H1 (cell line): Measurements from ENCODE around the gene KDM4E. TPM values are rescaled to one million over a fixed set of nuclear protein-coding genes. Genes with fewer than 3 reads are reported as not detected.

Experiments
- CTCF ChIA-PET: fragments of 300-600 bp; sonication (Branson Sonifier 250); formaldehyde crosslinking; loops from one replicate; lab custom pipeline; 2021; ENCODE audit not compliant: partially characterized antibody; lab: Charles Lee
- POLR2A ChIA-PET: fragments of 300-600 bp; sonication (Branson Sonifier 250); formaldehyde crosslinking; loops from one replicate; lab custom pipeline; 2021; ENCODE audit warnings: inconsistent platforms; ENCODE audit not compliant: partially characterized antibody; lab: Charles Lee
- DNase-seq, 2 experiments: peaks; one replicate each; pipeline versions ENCODE4 v3.0.0 to v3.0.0-alpha.2; 2010 to 2022; ENCODE audit warnings: low spot score in 2 of 2, low read depth in 1 of 2, mixed read lengths in 1 of 2
- FAIRE-seq: peaks from 2 replicates; lab custom pipeline; 2011; peaks lifted over from hg19 to GRCh38; lab: Jason Lieb, UNC
- H2AFZ ChIP-seq: 2 replicates; pipeline ENCODE4 v1.8.1; 2012; ENCODE audit warnings: low read length, inconsistent platforms
- H2AK5ac ChIP-seq: 2 replicates; pipeline ENCODE4 v1.6.1; 2013; ENCODE audit warnings: low read depth, low read length
- H2BK120ac ChIP-seq: replicated peaks from 2 replicates; pipeline ENCODE3; 2013; ENCODE audit warnings: low read depth, low read length, inconsistent platforms
- H2BK12ac ChIP-seq: 2 replicates; pipeline ENCODE4 v1.6.1; 2013; ENCODE audit warnings: low read depth, low read length
- H2BK15ac ChIP-seq: 2 replicates; pipeline ENCODE4 v1.6.1; 2013; ENCODE audit warnings: low read length
- H2BK20ac ChIP-seq: 2 replicates; pipeline ENCODE4 v1.6.1; 2013; ENCODE audit warnings: low read length
- H2BK5ac ChIP-seq: 2 replicates; pipeline ENCODE4 v1.6.1; 2013; ENCODE audit warnings: low read depth, low read length
- H3K14ac ChIP-seq: 2 replicates; pipeline ENCODE4 v1.6.1; 2013; ENCODE audit warnings: inconsistent platforms; ENCODE audit not compliant: insufficient read length
- H3K18ac ChIP-seq: 2 replicates; pipeline ENCODE4 v1.6.1; 2013; ENCODE audit warnings: low read length; ENCODE audit errors: extremely low read depth
- H3K23ac ChIP-seq: 2 replicates; pipeline ENCODE4 v1.6.1; 2013; ENCODE audit warnings: inconsistent platforms; ENCODE audit not compliant: insufficient read length
- H3K23me2 ChIP-seq: 2 replicates; pipeline ENCODE4 v1.6.1; 2013; ENCODE audit warnings: low read depth, low read length
- H3K27ac ChIP-seq: 2 replicates; pipeline ENCODE4 v1.6.1; 2011; ENCODE audit warnings: low read depth, low read length, inconsistent platforms
- H3K27me3 ChIP-seq, 4 experiments: replicated peaks in 1 of 4; 1 replicate in 1 of 4; 2 replicates in 3 of 4; pipeline versions ENCODE4 v1.6.1 to v1.8.1; 2011 to 2013; ENCODE audit warnings: low read length in 3 of 4, mild to moderate bottlenecking in 3 of 4, inconsistent platforms in 2 of 4, mixed read lengths in 2 of 4, moderate library complexity in 1 of 4; ENCODE audit not compliant: control insufficient read depth in 3 of 4, insufficient read depth in 3 of 4; ENCODE audit errors: extremely low read depth in 1 of 4
- H3K36me3 ChIP-seq, 4 experiments: 2 replicates each; pipeline versions ENCODE4 v1.6.1 to v1.8.1; 2011 to 2013; ENCODE audit warnings: mild to moderate bottlenecking in 4 of 4, low read length in 3 of 4, moderate library complexity in 2 of 4, control low read depth in 1 of 4, inconsistent platforms in 1 of 4; ENCODE audit not compliant: insufficient read depth in 4 of 4, control insufficient read depth in 2 of 4
- H3K4ac ChIP-seq: replicated peaks from 2 replicates; pipeline ENCODE3; 2013; ENCODE audit warnings: low read length, low read depth, mixed read lengths, inconsistent platforms; ENCODE audit not compliant: insufficient read length
- H3K4me1 ChIP-seq, 4 experiments: replicated peaks in 1 of 4; 1 replicate in 1 of 4; 2 replicates in 3 of 4; pipeline versions ENCODE4 v1.6.1 to v1.8.1; 2011 to 2013; ENCODE audit warnings: low read length in 3 of 4, inconsistent platforms in 2 of 4, mixed read lengths in 1 of 4; ENCODE audit not compliant: insufficient read depth in 4 of 4, control insufficient read depth in 3 of 4
- H3K4me2 ChIP-seq, 2 experiments: 2 replicates each; pipeline versions ENCODE4 v1.6.1 to v1.8.1; 2011 to 2013; ENCODE audit warnings: low read depth in 2 of 2, low read length in 2 of 2, control low read depth in 1 of 2, inconsistent platforms in 1 of 2, mild to moderate bottlenecking in 1 of 2; ENCODE audit not compliant: insufficient read depth in 1 of 2
- H3K4me3 ChIP-seq, 4 experiments: fragments of 200-600, 300-600 bp in 1 of 4; sonication (generic), shearing (Covaris generic), sonication (Bioruptor Twin) in 1 of 4; 2 replicates each; pipeline versions ENCODE4 v1.5.1 to v1.8.1; 2011 to 2016; ENCODE audit warnings: low read length in 4 of 4, low read depth in 3 of 4, control low read depth in 2 of 4, inconsistent platforms in 2 of 4, mild to moderate bottlenecking in 2 of 4, mixed read lengths in 1 of 4, moderate library complexity in 1 of 4; ENCODE audit not compliant: insufficient read depth in 2 of 4; ENCODE audit errors: extremely low read depth in 1 of 4
- H3K56ac ChIP-seq: replicated peaks from 2 replicates; pipeline ENCODE3; 2013; ENCODE audit warnings: low read depth, mild to moderate bottlenecking, mixed read lengths, low read length, inconsistent platforms; ENCODE audit not compliant: insufficient read length
- H3K79me1 ChIP-seq: 2 replicates; pipeline ENCODE4 v1.6.1; 2013; ENCODE audit warnings: low read depth, low read length, control low read depth
- H3K79me2 ChIP-seq, 2 experiments: 2 replicates each; pipeline versions ENCODE4 v1.6.1 to v1.8.1; 2012 to 2013; ENCODE audit warnings: low read length in 2 of 2, mild to moderate bottlenecking in 2 of 2, inconsistent platforms in 1 of 2; ENCODE audit not compliant: insufficient read depth in 2 of 2, control insufficient read depth in 1 of 2
- H3K9ac ChIP-seq, 4 experiments: replicated peaks in 1 of 4; 1 replicate in 1 of 4; 2 replicates in 3 of 4; pipeline versions ENCODE4 v1.6.1 to v1.8.1; 2011 to 2013; ENCODE audit warnings: low read depth in 3 of 4, low read length in 3 of 4, control low read depth in 2 of 4, mild to moderate bottlenecking in 2 of 4, moderate library complexity in 2 of 4, inconsistent platforms in 1 of 4; ENCODE audit errors: extremely low read depth in 1 of 4
- H3K9me3 ChIP-seq, 2 experiments: 2 replicates each; pipeline versions ENCODE4 v1.6.1 to v1.8.1; 2012 to 2013; ENCODE audit warnings: mild to moderate bottlenecking in 2 of 2, moderate library complexity in 2 of 2, control low read depth in 1 of 2, inconsistent platforms in 1 of 2, low read depth in 1 of 2, low read length in 1 of 2, mixed read lengths in 1 of 2; ENCODE audit not compliant: insufficient read depth in 2 of 2
- H4K20me1 ChIP-seq, 2 experiments: replicated peaks in 1 of 2; 2 replicates each; pipeline versions ENCODE3 to v1.8.1; 2011 to 2013; ENCODE audit warnings: inconsistent platforms in 2 of 2, low read length in 2 of 2, mild to moderate bottlenecking in 1 of 2; ENCODE audit not compliant: insufficient read depth in 2 of 2, control insufficient read depth in 1 of 2
- H4K5ac ChIP-seq: 2 replicates; pipeline ENCODE4 v1.6.1; 2013; ENCODE audit warnings: low read length, low read depth, mixed read lengths, inconsistent platforms; ENCODE audit not compliant: insufficient read length
- H4K8ac ChIP-seq: 2 replicates; pipeline ENCODE4 v1.8.0; 2013; ENCODE audit warnings: mild to moderate bottlenecking, moderate library complexity, low read length, inconsistent platforms; ENCODE audit not compliant: insufficient read depth; ENCODE audit errors: extremely low read depth
- H4K91ac ChIP-seq: replicated peaks from 2 replicates; pipeline ENCODE3; 2013; ENCODE audit warnings: low read length, mixed read lengths, inconsistent platforms; ENCODE audit not compliant: insufficient read length
- ASH2L ChIP-seq: fragments of 200-600, 300-600 bp; sonication (generic); IDR thresholded peaks from one replicate; pipeline ENCODE4 v1.7.1; 2017; ENCODE audit warnings: low read length
- BCL11A ChIP-seq, 2 experiments: IDR thresholded peaks; one replicate each; pipeline ENCODE4 v1.6.1; 2011; ENCODE audit warnings: low read depth in 2 of 2, low read length in 2 of 2, mild to moderate bottlenecking in 2 of 2
- CBX5 ChIP-seq: fragments of 300-800, 300-1000 bp; sonication (generic); IDR thresholded peaks from 2 replicates; pipeline ENCODE4 v1.7.1; 2016; ENCODE audit warnings: antibody characterized with exemption, low read length, low read depth
- CHD2 ChIP-seq: IDR thresholded peaks from 2 replicates; pipeline ENCODE4 v1.6.1; 2012; ENCODE audit warnings: low read length, improper control_type of control experiment
- POLR2AphosphoS5 ChIP-seq: IDR thresholded peaks from 2 replicates; pipeline ENCODE4 v1.6.1; 2011; ENCODE audit warnings: low read depth, low read length
- RFX5 ChIP-seq: IDR thresholded peaks from 2 replicates; pipeline ENCODE4 v1.6.1; 2011; ENCODE audit warnings: low read depth, low read length, improper control_type of control experiment, borderline replicate concordance
- RNF2 ChIP-seq: fragments of 200-900, 300-1000 bp; sonication (generic); IDR thresholded peaks from 2 replicates; pipeline ENCODE4 v1.7.1; 2016; ENCODE audit warnings: borderline replicate concordance, low read depth, mild to moderate bottlenecking, antibody characterized with exemption, low read length; ENCODE audit not compliant: poor library complexity, severe bottlenecking; ENCODE audit errors: missing control alignments
- SP4 ChIP-seq: IDR thresholded peaks from 2 replicates; pipeline ENCODE4 v1.6.1; 2012; ENCODE audit warnings: low read length, inconsistent platforms
- TCF12 ChIP-seq: IDR thresholded peaks from 2 replicates; pipeline ENCODE4 v1.6.1; 2011; ENCODE audit warnings: low read depth, mild to moderate bottlenecking, low read length
- WGBS, 2 experiments: shearing (Covaris generic) in 1 of 2; methylation state at CpG; one replicate each; pipeline versions ENCODE4 v1.1.6 to v1.1.7; 2013 to 2015; ENCODE audit warnings: low lambda C conversion rate in 2 of 2, mixed read lengths in 2 of 2, inconsistent platforms in 1 of 2, low coverage in 1 of 2, missing lambda C conversion rate in 1 of 2; ENCODE audit not compliant: insufficient replicate concordance in 2 of 2, insufficient coverage in 1 of 2, insufficient read length in 1 of 2; ENCODE audit errors: extremely low coverage in 1 of 2, missing lambda C conversion rate in 1 of 2; 5-methylcytosine and 5-hydroxymethylcytosine counted together
- polyA plus RNA-seq, 7 experiments: library from polyadenylated mRNA; depleted of rRNA in 3 of 7; stranded (reverse) in 5 of 7; unstranded in 2 of 7; fragments of >200 nt in 5 of 7; fragments of 200-250 nt in 2 of 7; gene quantifications; 1 replicate in 5 of 7; 2 replicates in 1 of 7; 4 replicates in 1 of 7; pipeline versions ENCODE4 v1.2.1 to v1.2.3, GENCODE V29; 2011 to 2013; ENCODE audit warnings: missing spikeins in 2 of 7, mixed read lengths in 2 of 7
- total RNA-seq: library from RNA; stranded (reverse); fragmentation: NEBNext Ultra II Directional; extraction: Animal tissue kit (Norgen Biotek cat#: 25700); gene quantifications from 2 replicates; pipeline ENCODE4 v1.2.1, GENCODE V29; 2021
- TF ChIP-seq, protein P1 (sequence below): IDR thresholded peaks from 2 replicates; pipeline ENCODE4 v1.6.1; 2012; ENCODE audit warnings: inconsistent platforms
- TF ChIP-seq, protein P2 (sequence below): IDR thresholded peaks from 2 replicates; pipeline ENCODE4 v1.6.1; 2012; ENCODE audit warnings: low read length, inconsistent platforms
- TF ChIP-seq, protein P3 (sequence below): IDR thresholded peaks from 2 replicates; pipeline ENCODE4 v1.6.1; 2012; ENCODE audit warnings: inconsistent platforms

Gene KDM4E
- total and polyA plus RNA-seq, 2 of the 8 experiments (the other 6 are each of a cell fraction or from before 2014, with no cell fraction given), result not detected

DNA sequence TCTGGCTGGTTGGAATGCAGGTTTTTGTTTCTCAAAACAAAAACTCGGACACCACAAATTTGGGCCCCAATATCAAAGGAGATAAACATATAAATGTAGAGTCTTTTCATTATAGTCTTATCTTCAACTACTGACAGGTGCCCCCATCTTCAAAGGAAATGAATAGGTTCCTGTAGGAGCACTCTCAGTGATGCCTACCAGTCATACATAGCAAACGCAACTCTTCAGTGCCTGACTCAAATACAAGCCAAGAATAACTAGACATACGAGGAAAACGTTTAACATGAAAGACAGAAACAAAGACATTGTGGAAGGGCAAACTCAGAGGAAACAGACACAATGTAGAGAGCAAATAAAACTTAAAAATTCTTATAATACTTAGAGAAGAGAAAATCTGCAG, 37.7 kb upstream of the KDM4E start:
- 86% methylated on average over 4 of the region's 4 CpGs; no CpG with 5 or more reads in 1 of the 2 experiments for WGBS, 2 experiments
- FAIRE-seq, result no peak
- Histone ChIP-seq H2BK5ac (no peak overlapping the region), H3K9me3 (no peaks in the 10 kb centered on the region), H4K5ac (no peak overlapping the region), H3K36me3 (no peaks in the 10 kb centered on the region), H3K79me1 (no peaks in the 10 kb centered on the region), H2AK5ac (no peak overlapping the region), H3K18ac (no peak overlapping the region), H3K23me2 (no peaks in the 10 kb centered on the region), H3K4ac (no peak overlapping the region), H2BK20ac (no peak overlapping the region), H2BK120ac (no peak overlapping the region), H3K27ac (no peak overlapping the region), H4K91ac (no peak overlapping the region), H3K4me2 (no peak overlapping the region), H4K8ac (no peak overlapping the region), H3K23ac (no peak overlapping the region), H2AFZ (no peak overlapping the region), H3K27me3 (no peaks in the 10 kb centered on the region; a peak in 1 of 7 replicates), H3K4me3 (no peak overlapping the region), H4K20me1 (no peaks in the 10 kb centered on the region), H2BK12ac (no peak overlapping the region), H3K79me2 (no peaks in the 10 kb centered on the region), H3K14ac (no peak overlapping the region), H3K56ac (no peak overlapping the region), H3K4me1 (no peaks in the 10 kb centered on the region), H3K9ac (no peak overlapping the region), H2BK15ac (no peak overlapping the region)
- DNase-seq, result no peak
- ChIA-PET CTCF (interaction anchor here (1.1 kb wide), 1 partner anchor 164 kb away, joined by 4 read pairs; no protein-coding TSS in a partner anchor), POLR2A (no interaction called here)
- TF ChIP-seq POLR2AphosphoS5 (no peak), RNF2 (no peak), ASH2L (no peak), RFX5 (no peak), BCL11A (IDR thresholded peaks at IDR 0.05; ENCODE audit: low read depth in 2 of 2, low read length in 2 of 2) (no peak), TCF12 (no peak), SP4 (no peak), CBX5 (no peak), CHD2 (no peak)
- TF ChIP-seq, protein P1, sequence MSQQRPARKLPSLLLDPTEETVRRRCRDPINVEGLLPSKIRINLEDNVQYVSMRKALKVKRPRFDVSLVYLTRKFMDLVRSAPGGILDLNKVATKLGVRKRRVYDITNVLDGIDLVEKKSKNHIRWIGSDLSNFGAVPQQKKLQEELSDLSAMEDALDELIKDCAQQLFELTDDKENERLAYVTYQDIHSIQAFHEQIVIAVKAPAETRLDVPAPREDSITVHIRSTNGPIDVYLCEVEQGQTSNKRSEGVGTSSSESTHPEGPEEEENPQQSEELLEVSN, result no peak
- TF ChIP-seq, protein P2, sequence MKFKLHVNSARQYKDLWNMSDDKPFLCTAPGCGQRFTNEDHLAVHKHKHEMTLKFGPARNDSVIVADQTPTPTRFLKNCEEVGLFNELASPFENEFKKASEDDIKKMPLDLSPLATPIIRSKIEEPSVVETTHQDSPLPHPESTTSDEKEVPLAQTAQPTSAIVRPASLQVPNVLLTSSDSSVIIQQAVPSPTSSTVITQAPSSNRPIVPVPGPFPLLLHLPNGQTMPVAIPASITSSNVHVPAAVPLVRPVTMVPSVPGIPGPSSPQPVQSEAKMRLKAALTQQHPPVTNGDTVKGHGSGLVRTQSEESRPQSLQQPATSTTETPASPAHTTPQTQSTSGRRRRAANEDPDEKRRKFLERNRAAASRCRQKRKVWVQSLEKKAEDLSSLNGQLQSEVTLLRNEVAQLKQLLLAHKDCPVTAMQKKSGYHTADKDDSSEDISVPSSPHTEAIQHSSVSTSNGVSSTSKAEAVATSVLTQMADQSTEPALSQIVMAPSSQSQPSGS, result no peak
- TF ChIP-seq, protein P3, sequence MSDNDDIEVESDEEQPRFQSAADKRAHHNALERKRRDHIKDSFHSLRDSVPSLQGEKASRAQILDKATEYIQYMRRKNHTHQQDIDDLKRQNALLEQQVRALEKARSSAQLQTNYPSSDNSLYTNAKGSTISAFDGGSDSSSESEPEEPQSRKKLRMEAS, result no peak
